GM10266 (cell line): Measurements from ENCODE around the gene KMT5C.

Experiments used
- DNase-seq: peaks from one replicate; pipeline ENCODE4 v3.0.0; 2012; ENCODE audit errors: extremely low spot score
- TF ChIP-seq, protein P1 (sequence below): IDR thresholded peaks from 2 replicates; pipeline ENCODE4 v1.5.1; 2012; ENCODE audit warnings: mild to moderate bottlenecking, low read depth; ENCODE audit not compliant: control insufficient read depth, insufficient read depth; ENCODE audit errors: missing control alignments

KMT5C gene

DNA sequence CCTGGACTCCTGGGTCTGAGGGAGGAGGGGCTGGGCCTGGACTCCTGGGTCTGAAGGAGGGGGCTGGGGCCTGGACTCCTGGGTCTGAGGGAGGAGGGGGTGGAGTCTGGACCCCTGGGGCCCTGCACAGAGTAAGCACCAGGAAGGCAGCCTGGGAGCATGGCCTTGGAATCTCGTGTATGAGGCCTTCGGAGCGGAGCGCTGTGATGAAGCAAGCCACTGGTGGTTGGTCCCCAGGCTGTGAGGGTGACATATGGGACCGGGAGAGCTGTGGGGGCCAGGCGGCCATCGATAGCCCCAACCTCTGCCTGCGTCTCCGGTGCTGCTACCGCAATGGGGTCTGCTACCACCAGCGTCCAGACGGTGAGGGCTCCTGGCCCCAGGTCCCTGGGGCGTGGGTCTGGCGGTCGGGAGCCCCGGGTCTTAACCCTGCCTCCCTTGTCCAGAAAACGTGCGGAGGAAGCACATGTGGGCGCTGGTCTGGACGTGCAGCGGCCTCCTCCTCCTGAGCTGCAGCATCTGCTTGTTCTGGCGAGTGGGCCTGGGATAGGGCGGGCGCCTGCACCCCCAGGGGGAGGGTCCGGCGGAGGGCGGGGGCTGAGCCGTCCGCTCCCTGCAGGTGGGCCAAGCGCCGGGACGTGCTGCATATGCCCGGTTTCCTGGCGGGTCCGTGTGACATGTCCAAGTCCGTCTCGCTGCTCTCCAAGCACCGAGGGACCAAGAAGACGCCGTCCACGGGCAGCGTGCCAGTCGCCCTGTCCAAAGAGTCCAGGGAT lies 37.9 kb downstream of the KMT5C start:
- TF ChIP-seq, protein P1, sequence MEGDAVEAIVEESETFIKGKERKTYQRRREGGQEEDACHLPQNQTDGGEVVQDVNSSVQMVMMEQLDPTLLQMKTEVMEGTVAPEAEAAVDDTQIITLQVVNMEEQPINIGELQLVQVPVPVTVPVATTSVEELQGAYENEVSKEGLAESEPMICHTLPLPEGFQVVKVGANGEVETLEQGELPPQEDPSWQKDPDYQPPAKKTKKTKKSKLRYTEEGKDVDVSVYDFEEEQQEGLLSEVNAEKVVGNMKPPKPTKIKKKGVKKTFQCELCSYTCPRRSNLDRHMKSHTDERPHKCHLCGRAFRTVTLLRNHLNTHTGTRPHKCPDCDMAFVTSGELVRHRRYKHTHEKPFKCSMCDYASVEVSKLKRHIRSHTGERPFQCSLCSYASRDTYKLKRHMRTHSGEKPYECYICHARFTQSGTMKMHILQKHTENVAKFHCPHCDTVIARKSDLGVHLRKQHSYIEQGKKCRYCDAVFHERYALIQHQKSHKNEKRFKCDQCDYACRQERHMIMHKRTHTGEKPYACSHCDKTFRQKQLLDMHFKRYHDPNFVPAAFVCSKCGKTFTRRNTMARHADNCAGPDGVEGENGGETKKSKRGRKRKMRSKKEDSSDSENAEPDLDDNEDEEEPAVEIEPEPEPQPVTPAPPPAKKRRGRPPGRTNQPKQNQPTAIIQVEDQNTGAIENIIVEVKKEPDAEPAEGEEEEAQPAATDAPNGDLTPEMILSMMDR = no peak
- no peak for DNase-seq

DNA sequence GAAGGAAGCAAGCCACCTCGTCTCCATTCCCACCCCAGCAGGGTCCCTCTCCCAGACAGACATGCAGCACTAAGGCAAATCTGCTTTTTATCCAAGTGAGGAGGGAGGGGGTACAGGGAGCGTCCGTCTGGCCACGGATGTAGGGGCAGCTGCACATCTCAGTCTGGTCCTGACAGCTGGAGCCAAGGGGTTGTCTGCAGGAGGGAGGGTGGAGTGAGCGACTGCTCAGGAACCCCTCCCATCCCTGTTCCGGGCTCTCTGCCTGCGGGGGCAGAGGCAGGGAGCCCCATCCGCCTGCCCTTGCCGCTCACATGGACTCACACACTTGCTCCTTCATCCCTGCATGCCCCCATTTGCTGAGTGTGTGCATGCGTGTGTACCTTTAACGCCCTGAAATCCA lies 39.5 kb downstream of the KMT5C start:
- no peak for DNase-seq
- TF ChIP-seq, protein P1 = no peak

DNA sequence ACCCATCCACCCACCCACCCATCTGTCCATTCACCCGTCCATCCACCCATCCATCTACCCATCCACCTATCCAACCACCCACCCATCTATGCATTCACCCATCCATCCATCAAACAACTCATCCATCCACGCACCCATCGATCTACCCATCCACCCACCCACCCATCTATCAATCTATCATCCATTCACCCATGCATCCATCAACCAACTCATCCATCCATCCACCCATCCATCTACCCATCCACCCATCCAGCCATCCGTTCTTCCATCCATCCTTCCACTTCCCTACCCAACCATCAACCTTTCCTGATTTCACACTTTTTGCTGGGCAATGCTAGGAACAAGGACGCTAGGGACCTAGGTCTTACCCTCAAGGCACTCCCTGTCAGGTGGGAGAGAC lies 42.3 kb downstream of the KMT5C start:
- DNase-seq = no peak
- TF ChIP-seq, protein P1 = no peak

DNA sequence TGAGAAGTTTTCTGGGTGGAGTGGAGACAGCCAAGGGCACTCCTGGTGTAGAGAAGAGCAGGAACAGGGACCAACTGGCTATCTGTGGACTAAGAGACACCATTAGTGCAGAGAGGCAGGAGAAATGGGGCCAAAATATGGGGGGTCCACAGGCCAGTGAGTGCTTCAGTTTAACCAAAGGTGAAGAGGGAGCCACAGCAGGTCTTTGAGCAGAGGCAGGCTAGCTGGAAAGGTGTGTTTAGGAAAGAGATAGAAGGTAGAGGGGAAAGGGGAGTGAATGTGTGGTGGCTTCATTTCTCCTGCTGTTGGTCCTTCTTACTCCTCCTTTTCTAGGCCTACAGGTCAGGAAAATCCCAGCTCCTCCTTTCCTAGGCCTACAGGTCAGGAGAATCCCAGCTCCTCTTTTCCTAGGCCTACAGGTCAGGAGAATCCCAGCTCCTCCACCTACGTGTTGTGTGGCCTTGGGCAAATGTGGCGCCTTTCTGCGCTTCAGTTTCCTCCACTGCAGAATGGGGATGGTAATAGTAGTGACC lies 42.9 kb downstream of the KMT5C start:
- TF ChIP-seq, protein P1 = no peak

DNA sequence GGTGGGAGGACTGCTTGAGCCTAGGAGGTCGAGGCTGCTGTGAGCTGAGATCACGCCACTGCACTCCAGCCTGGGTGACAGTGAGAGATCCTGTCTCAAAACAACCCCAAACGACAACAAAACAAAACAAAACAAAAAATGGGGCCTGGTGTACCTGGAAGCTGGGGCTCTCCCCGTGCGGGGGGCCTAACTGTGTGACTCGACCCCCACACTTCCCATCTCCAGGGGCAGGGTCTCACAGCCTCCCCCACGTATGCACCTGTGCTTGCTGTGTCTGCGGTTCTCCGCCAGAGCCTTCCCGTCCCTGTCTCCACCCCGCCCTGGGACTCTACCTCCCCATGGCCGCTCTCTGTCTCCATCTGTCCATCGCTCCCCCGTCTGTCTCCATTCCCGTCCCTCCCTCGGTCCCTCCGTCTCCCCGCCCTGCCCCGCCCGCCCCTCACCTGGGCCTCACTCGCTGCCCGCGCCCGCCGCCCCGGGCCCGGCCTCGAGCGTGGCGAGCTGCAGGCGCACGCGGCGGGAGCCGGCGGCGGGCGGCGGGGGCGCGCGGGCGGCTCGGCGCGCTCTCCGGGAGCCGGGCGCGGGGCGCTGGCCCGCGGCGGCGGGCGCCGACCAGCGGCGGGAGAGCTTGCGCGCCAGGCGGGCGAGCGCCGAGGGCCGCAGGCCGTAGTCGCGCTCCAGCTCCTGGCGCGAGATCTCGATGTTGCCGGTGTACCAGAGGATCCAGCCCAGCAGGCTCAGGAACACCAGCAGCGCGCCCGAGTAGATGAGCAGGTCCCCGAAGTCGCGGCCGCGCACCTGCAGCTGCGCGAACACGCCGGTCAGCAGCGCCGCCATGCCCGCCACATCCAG lies 43.8 kb downstream of the KMT5C start:
- TF ChIP-seq, protein P1 = peak; percentile 55
- DNase-seq = peak; percentile 88

More for the DNA sequence above, 42.9 kb downstream of the KMT5C start:
- no peak for DNase-seq

DNA sequence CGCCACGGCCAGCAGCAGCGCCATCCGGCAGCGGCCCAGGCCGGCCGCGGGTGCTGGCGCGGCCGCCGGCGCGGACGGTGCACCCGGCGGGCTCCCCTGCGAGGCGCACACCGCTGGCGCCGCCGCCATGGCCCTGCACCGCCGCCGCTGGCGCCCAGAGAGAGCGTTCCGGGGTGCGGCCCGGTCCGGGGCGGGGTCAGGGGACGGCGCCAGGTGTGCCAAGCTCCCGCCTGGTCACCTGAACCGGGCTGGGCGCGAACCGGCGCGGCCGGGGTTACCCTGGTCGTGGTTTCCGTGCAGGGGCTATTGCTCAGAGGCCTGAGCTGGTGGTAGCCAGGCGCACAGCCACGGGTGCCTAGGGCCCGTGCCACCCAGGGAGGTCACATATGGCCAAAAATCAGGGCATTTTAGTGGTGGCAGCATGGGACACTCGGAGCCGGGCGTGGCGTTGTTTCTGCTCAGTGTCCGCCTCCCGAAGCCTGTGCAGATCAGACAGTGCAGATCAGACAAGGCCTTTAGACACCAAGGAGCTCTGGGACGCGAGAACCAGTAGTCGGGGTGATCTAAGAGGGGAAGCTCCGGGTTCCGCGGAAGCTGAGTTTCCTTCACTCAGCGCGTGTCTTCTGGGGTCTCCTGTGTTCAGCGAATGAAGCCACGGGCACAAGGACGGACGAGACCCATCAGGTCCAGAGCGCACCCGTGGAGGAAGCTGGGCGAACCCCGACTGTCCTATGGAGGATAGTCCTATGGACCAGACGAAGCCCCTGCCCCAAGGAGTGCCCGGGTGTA lies 44.6 kb downstream of the KMT5C start, which contains the start of gene TMEM238:
TMEM238 (minus strand) TSS at position 162 of the 789 bp plus-strand sequence; CDS start at position 129, 33 bp downstream.
- TF ChIP-seq, protein P1 = no peak
- no peak for DNase-seq
